Natural killer cell (primary cell): ENCODE measurements around the gene NAV2. TPM values are rescaled to one million over a fixed set of nuclear protein-coding genes. Genes with fewer than 3 reads are reported as not detected.

Experiments
- ATAC-seq, 3 donors: fragments of 150-1000 bp in 2 of 3; fragments of 200-7000 bp in 1 of 3; cut with Tn5 transposase; 1 replicate in 1 of 3; 2 replicates in 2 of 3; pipeline ENCODE4 v1.10.0; 2021; ENCODE audit warnings: mild to moderate bottlenecking in 2 of 3, moderate library complexity in 2 of 3
- DNase-seq, 2 donors: peaks; one replicate each; pipeline versions ENCODE4 v3.0.0 to v3.0.0-alpha.2; 2013 to 2021; ENCODE audit warnings: mixed read lengths in 1 of 2
- H3K27ac ChIP-seq: one replicate; pipeline ENCODE4 v1.5.1; 2013; ENCODE audit warnings: mild to moderate bottlenecking, low read length
- H3K27me3 ChIP-seq: one replicate; pipeline ENCODE4 v1.6.1; 2013; ENCODE audit warnings: low read length; ENCODE audit not compliant: control insufficient read depth, insufficient read depth
- H3K36me3 ChIP-seq: one replicate; pipeline ENCODE4 v1.6.1; 2013; ENCODE audit warnings: low read length; ENCODE audit not compliant: control insufficient read depth, insufficient read depth
- H3K4me1 ChIP-seq: one replicate; pipeline ENCODE4 v1.6.1; 2013; ENCODE audit warnings: low read length; ENCODE audit not compliant: control insufficient read depth, insufficient read depth
- H3K4me3 ChIP-seq: one replicate; pipeline ENCODE4 v1.5.1; 2013; ENCODE audit warnings: low read length
- H3K9me3 ChIP-seq: one replicate; pipeline ENCODE4 v1.6.1; 2013; ENCODE audit warnings: low read length; ENCODE audit not compliant: control insufficient read depth, insufficient read depth
- H3K27ac Mint-ChIP-seq, 2 donors: one replicate each; pipeline ENCODE4 v1.8.0; 2022; ENCODE audit warnings: mild to moderate bottlenecking in 2 of 2, mixed read lengths in 2 of 2, moderate library complexity in 1 of 2
- H3K27me3 Mint-ChIP-seq, 2 donors: one replicate each; pipeline ENCODE4 v1.8.0; 2022; ENCODE audit warnings: low read depth in 2 of 2, mixed read lengths in 2 of 2
- H3K36me3 Mint-ChIP-seq: one replicate; pipeline ENCODE4 v1.8.0; 2022; ENCODE audit warnings: mixed read lengths
- H3K4me1 Mint-ChIP-seq, 2 donors: one replicate each; pipeline ENCODE4 v1.8.0; 2022; ENCODE audit warnings: mixed read lengths in 2 of 2
- H3K4me3 Mint-ChIP-seq: one replicate; pipeline ENCODE4 v1.8.0; 2022; ENCODE audit warnings: mild to moderate bottlenecking, moderate library complexity, mixed read lengths
- H3K9me3 Mint-ChIP-seq, 2 donors: one replicate each; pipeline ENCODE4 v1.8.0; 2022; ENCODE audit warnings: mixed read lengths in 2 of 2
- CTCF ChIP-seq: fragments of 200-600 bp; IDR thresholded peaks from one replicate; pipeline ENCODE4 v1.8.0; 2022; ENCODE audit warnings: antibody characterized with exemption
- WGBS: methylation state at CpG from one replicate; pipeline ENCODE4 v1.1.7; 2013; ENCODE audit warnings: missing lambda C conversion rate; ENCODE audit not compliant: insufficient coverage; 5-methylcytosine and 5-hydroxymethylcytosine counted together
- intact Hi-C: fragments of 100-400 bp; cut with micrococcal nuclease; formaldehyde crosslinking; loops from one replicate; pipeline ENCODE4 v1.14.2; 2022
- total RNA-seq, 4 donors: library from RNA; stranded (reverse); fragments of 120-200 nt in 1 of 4; gene quantifications; one replicate each; pipeline versions ENCODE4 v1.2.3 to v1.2.4, GENCODE V29; 2013 to 2022

The NAV2 gene
- total RNA-seq, 3 donors from 2014 or later (not counting 1 experiment from before 2014, with no cell fraction given) = 0.14 to 1.6 (median 0.43) TPM

- Mint-ChIP-seq H3K9me3 (no peaks in the 10 kb centered on the region), H3K4me1 (peaks cover 0 to 5% of the 10 kb centered on the region in 2 donors), H3K4me3 (no peak overlapping the region), H3K27me3 (peaks cover 2 to 25% of the 10 kb centered on the region in 2 donors), H3K27ac (no peak overlapping the region), H3K36me3 (no peaks in the 10 kb centered on the region)
- no peaks in the 10 kb centered on the region for H3K9me3 ChIP-seq
- no peaks in the 10 kb centered on the region for H3K4me1 ChIP-seq
- WGBS = 60% methylated on average over 2 of the region's 4 CpGs
- DNase-seq (no peak), ATAC-seq (no peak)
- no peaks in the 10 kb centered on the region for H3K36me3 ChIP-seq
- no peak overlapping the region for H3K4me3 ChIP-seq
- no peak for TF ChIP-seq CTCF
- no peaks in the 10 kb centered on the region for H3K27me3 ChIP-seq
- H3K27ac ChIP-seq = no peak overlapping the region
- intact Hi-C loops = no loop called here
Measured at GRCh38 chr11:20047006-20047768, 334.6 kb downstream of the NAV2 start.

GRCh38 chr11:20047769-20048154 is 335.1 kb downstream of the NAV2 start:
- no peak for TF ChIP-seq CTCF
- Histone ChIP-seq H3K4me3 (no peak overlapping the region), H3K36me3 (no peaks in the 10 kb centered on the region), H3K27me3 (no peaks in the 10 kb centered on the region), H3K27ac (no peak overlapping the region), H3K4me1 (no peaks in the 10 kb centered on the region), H3K9me3 (no peaks in the 10 kb centered on the region)
- Mint-ChIP-seq H3K27ac (no peak overlapping the region), H3K36me3 (no peaks in the 10 kb centered on the region), H3K27me3 (peaks cover 2 to 20% of the 10 kb centered on the region in 2 donors), H3K4me3 (no peak overlapping the region), H3K9me3 (no peaks in the 10 kb centered on the region), H3K4me1 (peaks cover 0 to 5% of the 10 kb centered on the region in 2 donors)
- 78% methylated on average over 2 of the region's 2 CpGs for WGBS
- ATAC-seq (no peak), DNase-seq (no peak)
- intact Hi-C loops = no loop called here

GRCh38 chr11:20048246-20048645 is 335.6 kb downstream of the NAV2 start:
- DNase-seq (no peak), ATAC-seq (no peak)
- Histone ChIP-seq H3K27ac (no peak overlapping the region), H3K36me3 (no peaks in the 10 kb centered on the region), H3K4me1 (no peaks in the 10 kb centered on the region), H3K27me3 (no peaks in the 10 kb centered on the region), H3K9me3 (no peaks in the 10 kb centered on the region), H3K4me3 (no peak overlapping the region)
- Mint-ChIP-seq H3K27me3 (peaks cover 2 to 15% of the 10 kb centered on the region in 2 donors), H3K36me3 (no peaks in the 10 kb centered on the region), H3K9me3 (no peaks in the 10 kb centered on the region), H3K4me3 (no peak overlapping the region), H3K27ac (no peak overlapping the region), H3K4me1 (peaks cover 0 to 5% of the 10 kb centered on the region in 2 donors)
- intact Hi-C loops = no loop called here
- 96% methylated on average over 3 of the region's 3 CpGs for WGBS
- no peak for TF ChIP-seq CTCF

GRCh38 chr11:20048707-20049106 is 336.1 kb downstream of the NAV2 start:
- Mint-ChIP-seq H3K27ac (no peak overlapping the region), H3K4me1 (peaks cover 0 to 5% of the 10 kb centered on the region in 2 donors), H3K4me3 (no peak overlapping the region), H3K27me3 (peaks cover 2 to 11% of the 10 kb centered on the region in 2 donors), H3K9me3 (no peaks in the 10 kb centered on the region), H3K36me3 (no peaks in the 10 kb centered on the region)
- intact Hi-C loops = no loop called here
- Histone ChIP-seq H3K27me3 (no peaks in the 10 kb centered on the region), H3K9me3 (no peaks in the 10 kb centered on the region), H3K27ac (no peak overlapping the region), H3K4me1 (no peaks in the 10 kb centered on the region), H3K36me3 (no peaks in the 10 kb centered on the region), H3K4me3 (no peak overlapping the region)
- ATAC-seq (no peak), DNase-seq (no peak)
- no peak for TF ChIP-seq CTCF
- WGBS = 90% methylated on average over 9 of the region's 9 CpGs
